Stimulated activated CD4-positive, alpha-beta T cell treated with anti-CD3 and anti-CD28 coated beads, TNF-alpha, amount 100 ng/mL, for 48 hours (primary cell): ENCODE results near the gene MAP3K13.

Experiments
- DNase-seq, 3 donors: peaks; one replicate each; pipeline ENCODE4 v3.0.0-alpha.2; 2020; ENCODE audit warnings: low read depth in 3 of 3

MAP3K13 gene

GRCh38 chr3:185508335-185508991 lies 145.5 kb downstream of the MAP3K13 start:
- no peak for DNase-seq

- no peak for DNase-seq
Measured at GRCh38 chr3:185511711-185512110, 148.8 kb downstream of the MAP3K13 start.

- no peak for DNase-seq
Measured at GRCh38 chr3:185517387-185518130, 154.6 kb downstream of the MAP3K13 start.

GRCh38 chr3:185519021-185519420 lies 156.1 kb downstream of the MAP3K13 start:
- no peak for DNase-seq

GRCh38 chr3:185521349-185522138 lies 158.6 kb downstream of the MAP3K13 start:
- DNase-seq, result no peak

- no peak for DNase-seq
Measured at GRCh38 chr3:185526349-185526951, 163.5 kb downstream of the MAP3K13 start.

- no peak for DNase-seq
Measured at GRCh38 chr3:185527364-185527763, 164.4 kb downstream of the MAP3K13 start.

GRCh38 chr3:185528532-185528931 lies 165.6 kb downstream of the MAP3K13 start:
- no peak for DNase-seq

- no peak for DNase-seq
Measured at GRCh38 chr3:185530856-185531255, 167.9 kb downstream of the MAP3K13 start.

- no peak for DNase-seq
Measured at GRCh38 chr3:185532901-185533300, 170.0 kb downstream of the MAP3K13 start.

- DNase-seq, result no peak
Measured at GRCh38 chr3:185534511-185534910, 171.6 kb downstream of the MAP3K13 start.

- peak; percentile 16 to 48 (median 31) for DNase-seq
Measured at GRCh38 chr3:185537369-185537970, 174.5 kb downstream of the MAP3K13 start.
